Activated CD4-positive, alpha-beta memory T cell treated with anti-CD3 and anti-CD28 coated beads for 36 hours (primary cell): ENCODE results near the gene FNTB. TPM values are rescaled to one million over a fixed set of nuclear protein-coding genes. Genes with fewer than 3 reads are reported as not detected.
A peak's percentile ranks its signal among the peaks of the same experiment; 100 is the strongest.

Source experiments
- CTCF ChIA-PET: fragments of 350-600 bp; sonication (Branson Sonifier 250); formaldehyde crosslinking; loops from one replicate; lab custom pipeline; 2021; ENCODE audit warnings: antibody characterized with exemption, inconsistent platforms; lab: Charles Lee
- POLR2A ChIA-PET: fragments of 350-600 bp; sonication (Branson Sonifier 250); formaldehyde crosslinking; loops from one replicate; lab custom pipeline; 2021; ENCODE audit warnings: antibody characterized with exemption; lab: Charles Lee
- DNase-seq: peaks from one replicate; pipeline ENCODE4 v3.0.0-alpha.2; 2020
- H3K27ac Mint-ChIP-seq: one replicate; pipeline ENCODE4 v1.8.0; 2021; ENCODE audit warnings: mixed read lengths
- H3K27me3 Mint-ChIP-seq: one replicate; pipeline ENCODE4 v1.8.0; 2021; ENCODE audit warnings: mixed read lengths
- H3K36me3 Mint-ChIP-seq: one replicate; pipeline ENCODE4 v1.8.0; 2021; ENCODE audit warnings: mixed read lengths
- H3K4me1 Mint-ChIP-seq: one replicate; pipeline ENCODE4 v1.8.0; 2021; ENCODE audit warnings: low read depth, mixed read lengths
- H3K4me3 Mint-ChIP-seq: one replicate; pipeline ENCODE4 v1.8.0; 2021; ENCODE audit warnings: mild to moderate bottlenecking, mixed read lengths
- H3K9me3 Mint-ChIP-seq: one replicate; pipeline ENCODE4 v1.8.0; 2021; ENCODE audit warnings: mixed read lengths
- intact Hi-C: fragments of 100-400 bp; cut with micrococcal nuclease; formaldehyde crosslinking; loops from one replicate; pipeline ENCODE4 v1.15.1; 2023
- total RNA-seq, 2 experiments: library from RNA; stranded (reverse); gene quantifications; one replicate each; pipeline ENCODE4 v1.2.3, GENCODE V29; 2021

Gene FNTB
- total RNA-seq, 2 experiments from 2014 or later, result 8.8 to 12.3 TPM

DNA sequence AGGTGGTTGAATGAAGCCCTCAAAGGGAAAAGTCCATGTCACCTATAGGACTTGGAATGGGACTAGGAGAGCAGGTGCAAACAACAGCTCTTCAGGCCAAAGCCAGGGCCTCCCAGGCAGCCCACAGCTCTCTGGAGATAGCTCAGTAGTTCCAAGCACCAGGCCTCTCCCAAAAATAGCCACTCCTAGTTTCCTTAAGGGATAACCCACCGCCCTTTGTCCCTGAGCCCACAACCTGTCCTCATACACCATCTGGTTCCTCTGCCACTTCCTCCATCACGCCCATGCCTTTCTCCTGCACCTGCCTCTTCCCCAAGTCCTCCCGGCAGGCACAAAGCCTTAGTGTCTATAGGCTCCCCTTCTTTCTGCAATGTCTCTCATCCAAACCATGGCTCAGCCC is 16.7 kb upstream of the FNTB start:
- no peaks in the 10 kb centered on the region for H3K9me3 Mint-ChIP-seq
- H3K36me3 Mint-ChIP-seq, result no peaks in the 10 kb centered on the region
- intact Hi-C loops, result no loop called here
- no peak overlapping the region for H3K27ac Mint-ChIP-seq
- peaks cover 5% of the 10 kb centered on the region for H3K4me1 Mint-ChIP-seq
- DNase-seq, result no peak
- no peak overlapping the region for H3K4me3 Mint-ChIP-seq
- ChIA-PET POLR2A (interaction anchor here (1.2 to 1.4 kb wide), 2 partner anchors 17 to 56 kb away, joined by 3 to 4 read pairs; partner anchors contain the start of genes CHURC1 and FNTB), CTCF (interaction anchor here (1.0 to 1.4 kb wide), 2 partner anchors 17 to 50 kb away, joined by 4 to 6 read pairs; partner anchors contain the start of gene FNTB)
- H3K27me3 Mint-ChIP-seq, result no peaks in the 10 kb centered on the region

DNA sequence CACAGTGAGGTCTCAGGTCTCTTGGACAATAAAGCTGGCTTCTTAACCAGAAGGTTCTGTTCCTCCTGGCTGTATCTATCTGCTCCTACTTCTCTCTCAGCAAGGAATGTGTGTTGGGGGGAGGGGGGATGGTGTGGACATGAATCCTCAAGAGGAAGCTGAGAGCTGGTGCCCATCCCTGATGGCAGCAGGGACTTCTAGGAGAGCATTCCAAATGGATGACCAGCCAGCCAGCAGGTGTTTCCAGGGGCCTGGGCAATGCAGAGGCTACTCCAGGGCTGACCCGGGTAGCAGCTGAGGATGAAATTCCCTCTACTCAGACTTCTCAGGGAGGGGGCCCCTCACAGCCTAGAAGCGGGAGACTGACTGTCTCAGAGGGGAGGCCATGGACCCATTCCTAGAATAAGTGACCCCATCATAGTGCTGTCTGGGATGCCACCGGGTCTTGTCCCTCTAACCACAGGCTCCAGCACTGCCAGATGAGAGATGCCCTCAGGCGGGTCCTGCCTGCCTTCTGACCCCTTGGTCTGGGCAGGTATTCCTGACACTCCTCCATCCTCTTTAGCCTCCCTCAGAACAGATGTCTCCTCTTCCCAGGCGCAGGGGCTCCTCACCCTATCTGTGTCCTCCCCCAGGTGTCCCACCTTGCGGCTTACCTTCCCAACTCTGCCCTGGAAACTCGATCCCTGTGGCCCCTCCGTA is 15.8 kb upstream of the FNTB start:
- Mint-ChIP-seq H3K27me3 (no peaks in the 10 kb centered on the region), H3K4me3 (peak overlapping the region; percentile 72), H3K4me1 (peaks cover 5% of the 10 kb centered on the region), H3K9me3 (no peaks in the 10 kb centered on the region), H3K27ac (no peak overlapping the region), H3K36me3 (no peaks in the 10 kb centered on the region)
- POLR2A ChIA-PET, result interaction anchor here (0.5 to 1.4 kb wide), 3 partner anchors 16 to 466 kb away, joined by 3 to 4 read pairs (median 3); partner anchors contain the start of genes CHURC1 and FNTB
- DNase-seq, result no peak
- CTCF ChIA-PET, result interaction anchor here (1.0 to 1.4 kb wide), 2 partner anchors 16 to 49 kb away, joined by 4 to 6 read pairs; partner anchors contain the start of gene FNTB
- intact Hi-C loops, result no loop called here

DNA sequence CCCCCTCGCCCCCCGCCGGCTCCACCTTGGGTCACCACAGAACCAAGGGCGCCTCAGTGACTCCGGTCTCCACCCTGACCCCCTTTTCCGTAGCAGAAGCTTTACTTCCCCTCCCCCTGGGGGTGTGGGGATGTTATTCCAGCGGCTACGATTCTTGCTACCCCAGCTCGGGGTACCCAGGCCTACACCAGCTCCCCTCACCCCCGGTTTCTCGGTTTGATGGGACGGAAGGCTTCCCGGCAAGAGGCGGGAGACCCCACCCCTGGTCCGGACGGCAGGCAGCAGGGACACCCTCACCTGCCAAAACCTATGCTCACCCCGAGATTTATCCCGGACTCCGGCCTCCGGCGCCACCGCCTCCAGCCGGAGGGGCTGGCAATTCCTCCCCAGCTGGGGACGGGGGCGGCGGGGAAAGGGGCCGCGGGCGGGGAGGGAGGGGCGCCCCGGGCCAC is 15.2 kb upstream of the FNTB start:
- Mint-ChIP-seq H3K27me3 (no peaks in the 10 kb centered on the region), H3K27ac (no peak overlapping the region), H3K36me3 (no peaks in the 10 kb centered on the region), H3K9me3 (no peaks in the 10 kb centered on the region), H3K4me3 (peak overlapping the region; percentile 72), H3K4me1 (peaks cover 5% of the 10 kb centered on the region)
- ChIA-PET POLR2A (interaction anchor here (1.4 kb wide), 1 partner anchor 16 kb away, joined by 4 read pairs; the partner anchor contains the start of gene FNTB), CTCF (no interaction called here)
- intact Hi-C loops, result no loop called here
- no peak for DNase-seq

DNA sequence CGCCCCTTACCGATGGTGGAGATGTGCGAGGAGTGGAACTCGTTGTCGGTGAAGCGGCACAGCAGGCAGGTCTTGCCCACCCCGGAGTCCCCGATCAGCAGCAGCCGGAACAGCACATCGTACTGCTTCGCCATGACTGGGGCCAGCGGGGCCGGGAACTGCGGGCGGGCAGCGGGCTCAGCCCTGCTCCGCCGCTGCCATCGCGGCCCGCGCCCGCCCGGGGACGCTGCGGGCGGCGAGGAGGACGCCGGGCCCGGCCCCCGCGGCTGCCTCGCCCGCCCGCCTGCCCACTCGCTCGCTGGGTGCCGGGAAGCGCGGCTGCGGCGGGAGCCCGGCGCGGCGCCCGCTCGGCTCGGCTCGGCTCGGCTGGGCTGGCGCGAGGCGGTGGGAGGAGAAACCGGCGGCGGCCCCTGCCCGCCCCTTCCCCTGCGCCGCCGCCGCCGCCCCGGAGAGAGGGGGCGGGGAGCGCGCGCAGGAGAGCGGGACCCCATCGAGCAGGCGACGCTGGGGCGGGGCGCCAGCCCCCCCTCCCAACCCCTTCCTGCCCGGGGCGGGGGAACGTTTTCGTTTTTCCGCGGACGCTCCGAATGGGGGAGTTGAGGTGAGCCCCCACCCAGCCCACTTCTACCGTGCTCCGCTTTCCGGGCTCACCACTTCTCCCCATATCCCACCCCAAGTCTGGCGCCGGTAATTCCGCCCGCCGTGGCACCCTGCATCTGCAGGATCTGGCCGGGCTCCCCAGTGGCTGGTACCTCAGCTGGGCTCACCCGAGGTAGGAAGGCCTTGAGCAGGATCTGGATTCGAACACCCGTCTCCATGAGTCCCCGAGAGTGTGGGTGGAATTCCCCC is 14.5 kb upstream of the FNTB start, which contains the start of gene RAB15:
RAB15 (minus strand) TSS at position 394 of the 849 bp plus-strand sequence; CDS start at position 134, 260 bp downstream.
- no peaks in the 10 kb centered on the region for H3K36me3 Mint-ChIP-seq

DNA sequence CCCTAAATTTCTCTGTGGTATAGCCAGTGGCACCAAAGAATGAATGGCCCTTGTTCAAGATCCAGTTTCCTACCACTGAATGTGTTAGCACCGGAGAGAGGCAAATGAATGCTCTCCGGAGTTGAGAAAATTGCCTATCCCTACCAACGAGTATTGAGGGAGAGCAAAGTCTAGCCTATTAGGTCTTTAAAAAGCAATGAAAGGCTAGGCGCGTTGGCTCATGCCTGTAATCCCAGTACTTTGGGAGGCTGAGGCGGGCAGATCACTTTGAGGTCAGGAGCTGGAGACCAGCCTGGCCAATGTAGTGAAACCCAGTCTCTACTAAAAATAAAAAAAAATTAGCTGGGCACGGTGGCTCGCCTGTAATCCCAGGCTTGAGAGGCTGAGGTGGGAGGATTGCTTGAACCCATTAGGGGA is 13.7 kb upstream of the FNTB start:
- Mint-ChIP-seq H3K36me3 (no peaks in the 10 kb centered on the region), H3K27ac (no peak overlapping the region), H3K27me3 (no peaks in the 10 kb centered on the region), H3K4me1 (peaks cover 5% of the 10 kb centered on the region), H3K9me3 (no peaks in the 10 kb centered on the region), H3K4me3 (peak overlapping the region; percentile 79)
- POLR2A ChIA-PET, result no interaction called here
- intact Hi-C loops, result no loop called here
- DNase-seq, result no peak
- CTCF ChIA-PET, result interaction anchor here (2.3 kb wide), 1 partner anchor 11 kb away, joined by 6 read pairs; no protein-coding TSS in a partner anchor

More for the DNA sequence above, 14.5 kb upstream of the FNTB start, which contains the start of gene RAB15:
- no peaks in the 10 kb centered on the region for H3K9me3 Mint-ChIP-seq
- no peaks in the 10 kb centered on the region for H3K27me3 Mint-ChIP-seq
- ChIA-PET POLR2A (no interaction called here), CTCF (interaction anchor here (2.3 kb wide), 1 partner anchor 12 kb away, joined by 6 read pairs; no protein-coding TSS in a partner anchor)
- peak; percentile 48 for DNase-seq
- intact Hi-C loops, result no loop called here
- peak within 1 kb of the TSS; percentile 79 for H3K4me3 Mint-ChIP-seq
- peaks cover 5% of the 10 kb centered on the region for H3K4me1 Mint-ChIP-seq
- no peak within 1 kb of the TSS for H3K27ac Mint-ChIP-seq

DNA sequence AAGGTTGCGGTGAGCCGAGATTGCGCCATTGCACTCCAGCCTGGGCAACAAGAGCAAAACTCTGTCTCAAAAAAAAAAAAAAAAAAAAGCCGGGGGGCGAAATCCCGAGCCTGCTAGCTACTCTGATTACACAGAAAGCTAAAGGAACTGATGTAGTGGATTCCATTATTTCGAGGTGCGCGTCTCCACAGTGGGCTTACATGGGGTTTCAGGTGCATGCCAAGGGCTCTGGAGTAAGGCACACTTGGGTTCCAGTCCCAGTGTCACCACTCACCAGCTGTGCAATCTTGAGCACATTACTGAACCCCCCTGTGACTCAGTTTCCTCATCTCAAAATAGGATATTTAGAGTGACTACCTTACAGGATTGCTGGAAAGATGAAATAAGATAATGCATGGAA is 12.9 kb upstream of the FNTB start:
- POLR2A ChIA-PET, result no interaction called here
- intact Hi-C loops, result no loop called here

DNA sequence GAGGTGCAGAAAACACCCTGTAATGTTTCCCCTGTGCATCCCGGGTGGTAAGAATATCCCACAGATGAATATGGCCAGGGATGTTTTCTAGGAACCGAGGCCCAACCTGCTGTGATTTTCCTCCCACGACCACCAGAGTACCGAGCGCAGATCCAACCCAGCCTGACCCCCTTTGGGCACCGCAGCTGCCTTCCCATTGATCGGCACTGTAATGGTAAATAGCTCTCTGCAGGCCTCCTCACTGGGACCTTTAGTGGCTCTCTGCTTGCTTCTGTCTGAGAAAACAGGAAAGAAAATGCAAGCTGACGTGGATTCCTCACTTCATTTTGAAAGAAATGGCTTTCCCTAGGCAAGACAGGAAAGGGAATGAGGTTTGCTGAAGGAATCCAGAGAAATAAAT is 12.1 kb upstream of the FNTB start:
- CTCF ChIA-PET, result interaction anchor here (1.2 to 2.3 kb wide), 3 partner anchors 9 to 21 kb away, joined by 3 to 8 read pairs (median 6); partner anchors contain the start of gene FNTB
- Mint-ChIP-seq H3K4me3 (no peak overlapping the region), H3K27ac (no peak overlapping the region), H3K4me1 (peaks cover 5% of the 10 kb centered on the region), H3K27me3 (no peaks in the 10 kb centered on the region), H3K36me3 (no peaks in the 10 kb centered on the region), H3K9me3 (no peaks in the 10 kb centered on the region)
- no peak for DNase-seq
- POLR2A ChIA-PET, result interaction anchor here (1.0 kb wide), 1 partner anchor 60 kb away, joined by 3 read pairs; no protein-coding TSS in a partner anchor
- intact Hi-C loops, result no loop called here

More for the DNA sequence above, 12.9 kb upstream of the FNTB start:
- Mint-ChIP-seq H3K9me3 (no peaks in the 10 kb centered on the region), H3K4me3 (no peak overlapping the region), H3K27me3 (no peaks in the 10 kb centered on the region), H3K4me1 (peaks cover 5% of the 10 kb centered on the region), H3K36me3 (no peaks in the 10 kb centered on the region), H3K27ac (no peak overlapping the region)
- no peak for DNase-seq
- CTCF ChIA-PET, result interaction anchor here (2.3 kb wide), 2 partner anchors 10 to 13 kb away, joined by 6 to 8 read pairs; partner anchors contain the start of gene FNTB

DNA sequence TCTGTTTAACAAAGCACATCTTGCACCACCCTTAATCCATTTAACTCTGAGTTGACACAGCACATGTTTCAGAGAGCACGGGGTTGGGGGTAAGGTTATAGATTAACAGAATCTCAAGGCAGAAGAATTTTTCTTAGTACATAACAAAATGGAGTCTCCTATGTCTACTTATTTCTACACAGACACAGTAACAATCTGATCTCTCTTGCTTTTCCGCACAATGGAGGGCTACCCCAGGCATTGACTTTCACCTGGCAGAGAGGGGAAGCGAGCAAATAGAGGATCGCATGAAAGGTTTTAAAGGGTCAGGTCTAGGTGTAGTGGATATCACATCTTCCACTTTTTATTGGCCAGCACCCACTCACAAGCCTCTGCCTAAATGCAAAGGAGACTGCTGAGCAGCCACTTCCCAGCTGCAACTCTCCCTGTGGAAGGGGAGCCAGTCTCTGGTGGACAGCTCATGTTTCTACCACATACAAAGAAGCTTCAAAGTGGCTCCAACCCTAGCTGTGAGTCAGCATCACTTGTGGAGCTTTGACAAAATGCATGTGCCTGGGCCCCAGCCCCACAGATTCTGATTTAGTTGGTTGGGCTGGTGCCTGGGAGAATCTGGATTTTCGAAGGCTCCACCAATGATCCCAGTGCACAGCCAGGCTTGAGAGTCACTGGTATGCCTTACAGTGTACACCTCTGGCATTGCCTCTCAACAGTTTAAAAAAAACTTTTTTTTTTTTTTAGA is 7.2 kb upstream of the FNTB start:
- Mint-ChIP-seq H3K27me3 (no peaks in the 10 kb centered on the region), H3K4me3 (no peak overlapping the region), H3K36me3 (no peaks in the 10 kb centered on the region), H3K27ac (no peak overlapping the region), H3K4me1 (peaks cover 5% of the 10 kb centered on the region), H3K9me3 (no peaks in the 10 kb centered on the region)
- POLR2A ChIA-PET, result no interaction called here
- no peak for DNase-seq
- CTCF ChIA-PET, result interaction anchor here (0.6 to 4.1 kb wide), 2 partner anchors 97 to 156 kb away, joined by 3 to 26 read pairs; no protein-coding TSS in a partner anchor
- intact Hi-C loops, result loop anchor here (5.0 to 10.0 kb wide), 3 partner anchors 217 to 865 kb away; no protein-coding TSS in a partner anchor

DNA sequence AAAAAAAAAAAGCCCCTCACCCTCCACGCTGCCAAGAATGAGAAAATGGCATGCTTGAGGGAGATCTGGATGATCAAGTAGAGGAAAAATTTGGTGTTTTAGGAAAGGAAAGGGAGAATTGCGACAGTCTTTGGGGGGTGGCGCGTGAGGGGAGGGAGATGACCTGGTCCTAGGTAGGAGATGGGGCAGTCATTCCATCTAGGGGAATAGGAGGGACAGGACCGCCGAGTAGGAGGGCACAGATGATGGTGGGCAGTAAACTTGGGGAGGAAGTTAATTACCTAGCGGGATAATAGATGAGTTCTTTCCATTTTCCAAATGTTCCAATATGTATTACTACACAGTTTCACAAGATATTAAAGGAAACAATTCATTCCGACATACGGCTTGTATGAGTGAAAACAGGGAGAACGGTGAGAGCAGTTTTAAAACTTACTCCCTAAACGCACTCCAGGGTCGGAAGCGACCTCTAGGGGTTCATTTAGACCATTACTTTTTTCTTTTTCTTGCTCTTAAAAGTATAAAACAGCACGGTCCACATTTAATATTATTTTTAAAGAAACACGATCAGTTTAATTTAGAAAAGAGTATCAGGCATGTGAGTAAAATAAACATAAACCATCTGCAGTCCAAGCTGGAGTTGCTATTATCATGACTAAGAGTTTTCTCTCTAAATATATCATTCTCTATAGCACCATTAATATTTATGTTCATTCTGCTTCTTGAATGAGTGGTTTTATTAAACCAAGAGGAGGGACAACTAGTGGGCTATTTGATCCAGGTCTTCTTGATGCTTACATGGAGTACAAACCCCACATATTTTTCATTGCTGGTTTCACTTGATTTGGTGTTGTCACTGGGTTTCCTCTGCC is 3.0 kb upstream of the FNTB start:
- intact Hi-C loops, result loop anchor here (1.0 to 10.0 kb wide), 4 partner anchors 160 to 861 kb away; no protein-coding TSS in a partner anchor
- Mint-ChIP-seq H3K27ac (no peak overlapping the region), H3K9me3 (no peaks in the 10 kb centered on the region), H3K36me3 (no peaks in the 10 kb centered on the region), H3K4me1 (peaks cover 13% of the 10 kb centered on the region), H3K4me3 (peak overlapping the region; percentile 60), H3K27me3 (no peaks in the 10 kb centered on the region)
- POLR2A ChIA-PET, result no interaction called here
- DNase-seq, result peak; percentile 39
- CTCF ChIA-PET, result interaction anchor here (1.0 to 5.6 kb wide), 9 partner anchors 10 to 432 kb away, joined by 3 to 30 read pairs (median 5); no protein-coding TSS in a partner anchor

DNA sequence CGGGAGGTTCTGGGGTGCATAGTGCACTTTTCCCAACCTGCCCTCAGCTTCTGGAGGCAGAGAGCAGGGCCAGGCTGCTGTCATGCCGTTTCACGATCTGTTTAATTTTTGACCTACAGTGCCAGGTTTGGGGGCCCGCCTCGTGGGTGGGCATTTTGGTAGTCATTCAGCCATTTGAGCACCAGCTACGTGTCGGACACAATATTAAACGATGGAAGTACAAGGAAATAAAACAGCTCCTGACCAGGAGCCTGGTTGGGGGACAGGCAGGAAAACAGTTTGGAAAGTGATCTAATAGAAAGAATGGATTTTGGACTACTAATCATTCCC is 708 bp downstream of the FNTB start:
- CTCF ChIA-PET, result interaction anchor here (1.0 to 5.6 kb wide), 17 partner anchors 11 to 973 kb away, joined by 3 to 30 read pairs (median 4); partner anchors contain the start of genes CHURC1 and MAX
- Mint-ChIP-seq H3K9me3 (no peaks in the 10 kb centered on the region), H3K36me3 (peaks cover 3% of the 10 kb centered on the region), H3K27me3 (no peaks in the 10 kb centered on the region), H3K4me1 (peaks cover 44% of the 10 kb centered on the region), H3K4me3 (peak overlapping the region; percentile 98), H3K27ac (peak overlapping the region; percentile 98)
- intact Hi-C loops, result loop anchor here (1.0 to 10.0 kb wide), 9 partner anchors 15 to 857 kb away; partner anchors contain the start of genes CHURC1, FUT8 and MAX
- POLR2A ChIA-PET, result interaction anchor here (0.7 to 2.3 kb wide), 5 partner anchors 11 to 57 kb away, joined by 3 to 17 read pairs (median 4); no protein-coding TSS in a partner anchor
- DNase-seq, result no peak
